Activated CD8-positive, alpha-beta memory T cell treated with anti-CD3 and anti-CD28 coated beads, Interleukin-2, amount 50 U/mL, for 48 hours (primary cell): ENCODE measurements around the gene TPO.
A peak's percentile ranks its signal among the peaks of the same experiment; 100 is the strongest.

ENCODE experiments used
- DNase-seq: peaks from one replicate; pipeline ENCODE4 v3.0.0-alpha.2; 2020

The TPO gene

GRCh38 chr2:1539973-1540372 is 126.7 kb downstream of the TPO start:
- no peak for DNase-seq

- DNase-seq = no peak
Observed at GRCh38 chr2:1540481-1540880, 127.2 kb downstream of the TPO start.

GRCh38 chr2:1541040-1541439 is 127.8 kb downstream of the TPO start:
- DNase-seq = no peak

- no peak for DNase-seq
Observed at GRCh38 chr2:1541819-1542475, 128.7 kb downstream of the TPO start.

GRCh38 chr2:1542971-1543370 is 129.7 kb downstream of the TPO start:
- no peak for DNase-seq

GRCh38 chr2:1543776-1544477 is 130.7 kb downstream of the TPO start:
- DNase-seq = no peak

GRCh38 chr2:1544478-1545069 is 131.3 kb downstream of the TPO start:
- DNase-seq = no peak

- DNase-seq = no peak
Observed at GRCh38 chr2:1546023-1546591, 132.8 kb downstream of the TPO start.

GRCh38 chr2:1546901-1547300 is 133.6 kb downstream of the TPO start:
- DNase-seq = no peak

GRCh38 chr2:1548910-1549673 is 135.8 kb downstream of the TPO start:
- DNase-seq = no peak

- no peak for DNase-seq
Observed at GRCh38 chr2:1550076-1550475, 136.8 kb downstream of the TPO start.

GRCh38 chr2:1550658-1551316 is 137.5 kb downstream of the TPO start:
- peak; percentile 92 for DNase-seq

GRCh38 chr2:1551905-1552304 is 138.6 kb downstream of the TPO start:
- DNase-seq = no peak

GRCh38 chr2:1552611-1553010 is 139.3 kb downstream of the TPO start:
- no peak for DNase-seq

GRCh38 chr2:1553671-1554295 is 140.5 kb downstream of the TPO start:
- no peak for DNase-seq

- DNase-seq = no peak
Observed at GRCh38 chr2:1556286-1556685, 143.0 kb downstream of the TPO start.

GRCh38 chr2:1556776-1557466 is 143.7 kb downstream of the TPO start:
- DNase-seq = no peak

- DNase-seq = no peak
Observed at GRCh38 chr2:1557467-1557820, 144.2 kb downstream of the TPO start.

- no peak for DNase-seq
Observed at GRCh38 chr2:1559589-1560175, 146.4 kb downstream of the TPO start.

- DNase-seq = no peak
Observed at GRCh38 chr2:1561259-1561658, 148.0 kb downstream of the TPO start.

GRCh38 chr2:1561811-1562421 is 148.7 kb downstream of the TPO start:
- DNase-seq = no peak
